HG02798 (cell line): ENCODE results near the gene TBC1D20.

Experiments used
- ATAC-seq: cut with Tn5 transposase; IDR thresholded peaks from one replicate; pipeline ENCODE4 v1.9.1; 2021; ENCODE audit warnings: mild to moderate bottlenecking; ENCODE audit not compliant: unreplicated experiment, poor library complexity

TBC1D20 gene

GRCh38 chr20:440148-440547 is 22.2 kb downstream of the TBC1D20 start:
- ATAC-seq: no peak

GRCh38 chr20:438571-439469 is 23.5 kb downstream of the TBC1D20 start:
- ATAC-seq: no peak

- ATAC-seq: no peak
Observed at GRCh38 chr20:437787-438486, 24.4 kb downstream of the TBC1D20 start.

- ATAC-seq: no peak
Observed at GRCh38 chr20:436476-436875, 25.9 kb downstream of the TBC1D20 start.

- ATAC-seq: no peak
Observed at GRCh38 chr20:435558-435957, 26.8 kb downstream of the TBC1D20 start.

- ATAC-seq: no peak
Observed at GRCh38 chr20:434661-435419, 27.5 kb downstream of the TBC1D20 start.

- ATAC-seq: no peak
Observed at GRCh38 chr20:434221-434620, 28.1 kb downstream of the TBC1D20 start.

- ATAC-seq: peak; percentile 76
Observed at GRCh38 chr20:433300-433975, 28.9 kb downstream of the TBC1D20 start.

GRCh38 chr20:432677-433299 is 29.5 kb downstream of the TBC1D20 start:
- ATAC-seq: no peak

GRCh38 chr20:432208-432607 is 30.1 kb downstream of the TBC1D20 start:
- ATAC-seq: no peak

- ATAC-seq: no peak
Observed at GRCh38 chr20:431012-431904, 31.1 kb downstream of the TBC1D20 start.

- ATAC-seq: no peak
Observed at GRCh38 chr20:430091-430999, 32.0 kb downstream of the TBC1D20 start.

- no peak for ATAC-seq
Observed at GRCh38 chr20:428658-429200, 33.6 kb downstream of the TBC1D20 start.

- ATAC-seq: no peak
Observed at GRCh38 chr20:427849-428657, 34.3 kb downstream of the TBC1D20 start.

GRCh38 chr20:427401-427800 is 34.9 kb downstream of the TBC1D20 start:
- no peak for ATAC-seq

- ATAC-seq: no peak
Observed at GRCh38 chr20:426566-426965, 35.8 kb downstream of the TBC1D20 start.
